Thyroid gland (tissue), 4 donors: Measurements from ENCODE around the gene AGPAT1. TPM values are rescaled to one million over a fixed set of nuclear protein-coding genes. Genes with fewer than 3 reads are reported as not detected.
A peak's percentile ranks its signal among the peaks of the same experiment; 100 is the strongest.

ENCODE experiments used
- DNase-seq, 2 donors: peaks; one replicate each; pipeline ENCODE4 v3.0.0-alpha.2; 2019
- H3K27ac ChIP-seq, 3 donors: fragments of 200-600 bp; sonication (generic); 1 replicate in 2 of 3; 2 replicates in 1 of 3; pipeline ENCODE4 v1.5.1; 2016 to 2019; ENCODE audit warnings: mild to moderate bottlenecking in 1 of 3, moderate library complexity in 1 of 3
- H3K27me3 ChIP-seq: fragments of 200-600 bp; sonication (generic); one replicate; pipeline ENCODE4 v1.5.1; 2019
- H3K36me3 ChIP-seq, 2 donors: fragments of 200-600 bp; sonication (generic); one replicate each; pipeline ENCODE4 v1.5.1; 2016 to 2019
- H3K4me1 ChIP-seq, 2 donors: fragments of 200-600 bp; sonication (generic); one replicate each; pipeline ENCODE4 v1.5.1; 2017 to 2019
- H3K4me3 ChIP-seq, 3 donors: fragments of 200-600 bp; sonication (generic); replicated peaks in 1 of 3; 1 replicate in 2 of 3; 2 replicates in 1 of 3; pipeline ENCODE4 v1.5.1; 2016; ENCODE audit warnings: mild to moderate bottlenecking in 1 of 3
- H3K9me3 ChIP-seq: fragments of 200-600 bp; sonication (generic); one replicate; pipeline ENCODE4 v1.5.1; 2017
- CTCF ChIP-seq, 6 experiments: fragments of 200-600 bp in 3 of 6; fragments of 450-650 bp in 3 of 6; sonication (generic) in 3 of 6; IDR thresholded peaks; one replicate each; pipeline ENCODE4 v1.5.1; 2016 to 2019; ENCODE audit warnings: antibody characterized with exemption in 6 of 6, mild to moderate bottlenecking in 2 of 6, inconsistent platforms in 1 of 6, moderate library complexity in 1 of 6
- POLR2A ChIP-seq, 2 donors: fragments of 450-650 bp; IDR thresholded peaks; one replicate each; pipeline ENCODE4 v1.6.1; 2017; ENCODE audit warnings: antibody characterized with exemption in 2 of 2, mild to moderate bottlenecking in 2 of 2, moderate library complexity in 1 of 2
- WGBS, 2 donors: methylation state at CpG; one replicate each; pipeline ENCODE4 v1.1.5; 2017; 5-methylcytosine and 5-hydroxymethylcytosine counted together
- intact Hi-C: fragments of 100-400 bp; cut with DNase I; formaldehyde crosslinking; loops from one replicate; pipeline ENCODE4 v1.15.1; 2023
- total RNA-seq, 4 donors: library from RNA; depleted of rRNA; stranded (reverse); fragments of >200 nt; gene quantifications; one replicate each; pipeline ENCODE4 v1.2.3, GENCODE V29; 2016

The AGPAT1 gene
- total RNA-seq, 4 donors from 2014 or later, result 48.6 to 69.2 (median 54.8) TPM

GRCh38 chr6:32181915-32182529 is 6.1 kb upstream of the AGPAT1 start:
- peak overlapping the region in 1 of 3 donors; percentile 88 for H3K27ac ChIP-seq
- no peak for DNase-seq
- H3K4me3 ChIP-seq, result no peak overlapping the region
- TF ChIP-seq CTCF (IDR thresholded peaks at IDR 0.05) (no peak), POLR2A (IDR thresholded peaks at IDR 0.05) (no peak)
- WGBS, 2 donors, result 89% methylated on average over 10 of the region's 10 CpGs
- no peaks in the 10 kb centered on the region for H3K27me3 ChIP-seq
- no peaks in the 10 kb centered on the region for H3K9me3 ChIP-seq
- H3K36me3 ChIP-seq, result peaks cover 5 to 19% of the 10 kb centered on the region in 2 donors
- intact Hi-C loops, result no loop called here
- peaks cover 34 to 50% of the 10 kb centered on the region in 2 donors for H3K4me1 ChIP-seq

GRCh38 chr6:32181148-32181702 is 5.3 kb upstream of the AGPAT1 start:
- H3K4me1 ChIP-seq, result peaks cover 31 to 50% of the 10 kb centered on the region in 2 donors
- H3K36me3 ChIP-seq, result peaks cover 5 to 14% of the 10 kb centered on the region in 2 donors
- H3K27ac ChIP-seq, result peak overlapping the region in 1 of 3 donors; percentile 88

GRCh38 chr6:32179766-32180405 is 4.0 kb upstream of the AGPAT1 start:
- 69 to 76% methylated on average over 10 of the region's 10 CpGs for WGBS, 2 donors
- intact Hi-C loops, result no loop called here
- H3K4me3 ChIP-seq, result no peak overlapping the region
- no peaks in the 10 kb centered on the region for H3K27me3 ChIP-seq
- peaks cover 5 to 14% of the 10 kb centered on the region in 2 donors for H3K36me3 ChIP-seq
- TF ChIP-seq POLR2A (IDR thresholded peaks at IDR 0.05) (no peak), CTCF (IDR thresholded peaks at IDR 0.05) (no peak)
- H3K9me3 ChIP-seq, result no peaks in the 10 kb centered on the region
- peak overlapping the region in 2 of 3 donors; percentile 34 to 90 for H3K27ac ChIP-seq
- peaks cover 32 to 48% of the 10 kb centered on the region in 2 donors for H3K4me1 ChIP-seq
- no peak for DNase-seq

More at GRCh38 chr6:32181148-32181702, 5.3 kb upstream of the AGPAT1 start:
- 90 to 93% methylated on average over 15 of the region's 15 CpGs for WGBS, 2 donors
- TF ChIP-seq POLR2A (IDR thresholded peaks at IDR 0.05) (no peak), CTCF (IDR thresholded peaks at IDR 0.05) (no peak)
- intact Hi-C loops, result no loop called here
- H3K4me3 ChIP-seq, result no peak overlapping the region
- H3K9me3 ChIP-seq, result no peaks in the 10 kb centered on the region
- H3K27me3 ChIP-seq, result no peaks in the 10 kb centered on the region
- DNase-seq, result no peak

GRCh38 chr6:32178547-32179440 is 2.9 kb upstream of the AGPAT1 start:
- DNase-seq, result no peak
- Histone ChIP-seq H3K36me3 (peaks cover 5 to 14% of the 10 kb centered on the region in 2 donors), H3K9me3 (no peaks in the 10 kb centered on the region), H3K27me3 (no peaks in the 10 kb centered on the region), H3K4me3 (peak overlapping the region; percentile 29 to 72 (median 62)), H3K27ac (peak overlapping the region; percentile 90 to 96 (median 94)), H3K4me1 (peaks cover 27 to 40% of the 10 kb centered on the region in 2 donors)
- intact Hi-C loops, result no loop called here
- TF ChIP-seq POLR2A (IDR thresholded peaks at IDR 0.05) (no peak), CTCF (IDR thresholded peaks at IDR 0.05) (no peak)
- 2 to 3% methylated on average over 24 of the region's 24 CpGs for WGBS, 2 donors
